ENCODE results near the gene OPCML. TPM values are rescaled to one million over a fixed set of nuclear protein-coding genes. Genes with fewer than 3 reads are reported as not detected.

The OPCML gene
- total and polyA plus RNA-seq, 2 experiments from 2014 or later = 1.2 to 4.4 TPM

DNA sequence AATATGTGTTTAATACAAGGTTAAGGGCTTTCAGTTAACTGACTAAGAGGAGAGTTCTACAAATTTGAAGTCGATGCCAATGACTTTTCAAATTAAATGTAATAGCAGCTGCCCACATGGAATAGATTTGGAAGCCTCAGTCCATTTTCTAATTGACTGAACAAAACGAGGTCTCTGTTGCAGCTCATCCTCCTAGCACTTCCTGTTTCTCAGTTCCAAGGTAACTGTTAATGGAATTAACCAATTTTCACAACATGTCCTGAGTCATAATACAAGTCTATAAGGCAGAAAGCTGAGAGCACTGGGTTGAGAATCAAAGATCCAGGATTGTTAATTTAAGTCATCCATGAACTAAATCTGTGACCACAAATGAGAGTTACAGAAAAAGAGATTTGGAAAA is 177.2 kb downstream of the OPCML start (continued):
- TF ChIP-seq, protein P1, sequence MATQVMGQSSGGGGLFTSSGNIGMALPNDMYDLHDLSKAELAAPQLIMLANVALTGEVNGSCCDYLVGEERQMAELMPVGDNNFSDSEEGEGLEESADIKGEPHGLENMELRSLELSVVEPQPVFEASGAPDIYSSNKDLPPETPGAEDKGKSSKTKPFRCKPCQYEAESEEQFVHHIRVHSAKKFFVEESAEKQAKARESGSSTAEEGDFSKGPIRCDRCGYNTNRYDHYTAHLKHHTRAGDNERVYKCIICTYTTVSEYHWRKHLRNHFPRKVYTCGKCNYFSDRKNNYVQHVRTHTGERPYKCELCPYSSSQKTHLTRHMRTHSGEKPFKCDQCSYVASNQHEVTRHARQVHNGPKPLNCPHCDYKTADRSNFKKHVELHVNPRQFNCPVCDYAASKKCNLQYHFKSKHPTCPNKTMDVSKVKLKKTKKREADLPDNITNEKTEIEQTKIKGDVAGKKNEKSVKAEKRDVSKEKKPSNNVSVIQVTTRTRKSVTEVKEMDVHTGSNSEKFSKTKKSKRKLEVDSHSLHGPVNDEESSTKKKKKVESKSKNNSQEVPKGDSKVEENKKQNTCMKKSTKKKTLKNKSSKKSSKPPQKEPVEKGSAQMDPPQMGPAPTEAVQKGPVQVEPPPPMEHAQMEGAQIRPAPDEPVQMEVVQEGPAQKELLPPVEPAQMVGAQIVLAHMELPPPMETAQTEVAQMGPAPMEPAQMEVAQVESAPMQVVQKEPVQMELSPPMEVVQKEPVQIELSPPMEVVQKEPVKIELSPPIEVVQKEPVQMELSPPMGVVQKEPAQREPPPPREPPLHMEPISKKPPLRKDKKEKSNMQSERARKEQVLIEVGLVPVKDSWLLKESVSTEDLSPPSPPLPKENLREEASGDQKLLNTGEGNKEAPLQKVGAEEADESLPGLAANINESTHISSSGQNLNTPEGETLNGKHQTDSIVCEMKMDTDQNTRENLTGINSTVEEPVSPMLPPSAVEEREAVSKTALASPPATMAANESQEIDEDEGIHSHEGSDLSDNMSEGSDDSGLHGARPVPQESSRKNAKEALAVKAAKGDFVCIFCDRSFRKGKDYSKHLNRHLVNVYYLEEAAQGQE (IDR thresholded peaks at IDR 0.05; ENCODE audit: unreplicated experiment) = no peak
- no peak for TF ChIP-seq EZH2 (IDR thresholded peaks at IDR 0.05; ENCODE audit: low read depth, unreplicated experiment)

DNA sequence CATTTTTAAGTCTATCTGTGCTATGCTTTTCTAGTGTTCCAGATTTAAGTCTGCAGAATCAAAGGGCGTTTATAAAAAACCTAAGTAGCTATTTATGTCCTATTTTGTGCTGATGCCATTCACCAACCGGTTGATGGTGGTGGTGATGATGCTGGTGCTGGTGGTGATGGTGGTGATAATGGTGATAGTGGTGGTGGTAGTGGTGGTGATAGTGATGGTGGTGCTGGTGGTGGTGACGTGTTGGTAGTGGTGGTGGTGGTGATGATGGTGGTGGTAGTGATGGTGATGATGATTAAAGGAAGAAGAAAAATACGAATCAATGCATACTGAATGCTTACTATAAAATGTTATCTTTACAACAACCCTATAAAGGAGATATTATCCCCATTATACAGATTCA is 178.2 kb downstream of the OPCML start:
- no peak overlapping the region for H2AFZ ChIP-seq
- H3K4me2 ChIP-seq = no peak overlapping the region

More for the DNA sequence above, 178.2 kb downstream of the OPCML start:
- Histone ChIP-seq H3K4me3 (no peak overlapping the region), H3F3A (replicated peaks; ENCODE audit: low read depth) (no peaks in the 10 kb centered on the region), H4K20me1 (replicated peaks; ENCODE audit: insufficient read depth) (no peaks in the 10 kb centered on the region; the same call in 1 of the 2 replicates), H3K27me3 (ENCODE audit: insufficient read depth) (no peaks in the 10 kb centered on the region), H3K36me3 (ENCODE audit: insufficient read depth) (no peaks in the 10 kb centered on the region), H3K27ac (ENCODE audit: low read depth) (no peak overlapping the region), H3K4me1 (ENCODE audit: insufficient read depth) (peaks cover 9% of the 10 kb centered on the region; the same call in 1 of the 2 replicates), H3K9me2 (ENCODE audit: insufficient read depth) (no peaks in the 10 kb centered on the region; the same call in 1 of the 2 replicates), H3K79me2 (replicated peaks; ENCODE audit: insufficient read depth) (no peaks in the 10 kb centered on the region)
- no peak for ATAC-seq
- peaks cover 3% of the 10 kb centered on the region; the same call in 1 of the 3 replicates for H3K9me3 Mint-ChIP-seq
- no peak overlapping the region for H3K4me3 Mint-ChIP-seq
- peaks cover 4% of the 10 kb centered on the region; the same call in 1 of the 3 replicates for H3K36me3 Mint-ChIP-seq (ENCODE audit: low read depth)
- TF ChIP-seq POLR2AphosphoS5 (IDR thresholded peaks at IDR 0.05; ENCODE audit: low read depth) = no peak
- TF ChIP-seq, protein P2, sequence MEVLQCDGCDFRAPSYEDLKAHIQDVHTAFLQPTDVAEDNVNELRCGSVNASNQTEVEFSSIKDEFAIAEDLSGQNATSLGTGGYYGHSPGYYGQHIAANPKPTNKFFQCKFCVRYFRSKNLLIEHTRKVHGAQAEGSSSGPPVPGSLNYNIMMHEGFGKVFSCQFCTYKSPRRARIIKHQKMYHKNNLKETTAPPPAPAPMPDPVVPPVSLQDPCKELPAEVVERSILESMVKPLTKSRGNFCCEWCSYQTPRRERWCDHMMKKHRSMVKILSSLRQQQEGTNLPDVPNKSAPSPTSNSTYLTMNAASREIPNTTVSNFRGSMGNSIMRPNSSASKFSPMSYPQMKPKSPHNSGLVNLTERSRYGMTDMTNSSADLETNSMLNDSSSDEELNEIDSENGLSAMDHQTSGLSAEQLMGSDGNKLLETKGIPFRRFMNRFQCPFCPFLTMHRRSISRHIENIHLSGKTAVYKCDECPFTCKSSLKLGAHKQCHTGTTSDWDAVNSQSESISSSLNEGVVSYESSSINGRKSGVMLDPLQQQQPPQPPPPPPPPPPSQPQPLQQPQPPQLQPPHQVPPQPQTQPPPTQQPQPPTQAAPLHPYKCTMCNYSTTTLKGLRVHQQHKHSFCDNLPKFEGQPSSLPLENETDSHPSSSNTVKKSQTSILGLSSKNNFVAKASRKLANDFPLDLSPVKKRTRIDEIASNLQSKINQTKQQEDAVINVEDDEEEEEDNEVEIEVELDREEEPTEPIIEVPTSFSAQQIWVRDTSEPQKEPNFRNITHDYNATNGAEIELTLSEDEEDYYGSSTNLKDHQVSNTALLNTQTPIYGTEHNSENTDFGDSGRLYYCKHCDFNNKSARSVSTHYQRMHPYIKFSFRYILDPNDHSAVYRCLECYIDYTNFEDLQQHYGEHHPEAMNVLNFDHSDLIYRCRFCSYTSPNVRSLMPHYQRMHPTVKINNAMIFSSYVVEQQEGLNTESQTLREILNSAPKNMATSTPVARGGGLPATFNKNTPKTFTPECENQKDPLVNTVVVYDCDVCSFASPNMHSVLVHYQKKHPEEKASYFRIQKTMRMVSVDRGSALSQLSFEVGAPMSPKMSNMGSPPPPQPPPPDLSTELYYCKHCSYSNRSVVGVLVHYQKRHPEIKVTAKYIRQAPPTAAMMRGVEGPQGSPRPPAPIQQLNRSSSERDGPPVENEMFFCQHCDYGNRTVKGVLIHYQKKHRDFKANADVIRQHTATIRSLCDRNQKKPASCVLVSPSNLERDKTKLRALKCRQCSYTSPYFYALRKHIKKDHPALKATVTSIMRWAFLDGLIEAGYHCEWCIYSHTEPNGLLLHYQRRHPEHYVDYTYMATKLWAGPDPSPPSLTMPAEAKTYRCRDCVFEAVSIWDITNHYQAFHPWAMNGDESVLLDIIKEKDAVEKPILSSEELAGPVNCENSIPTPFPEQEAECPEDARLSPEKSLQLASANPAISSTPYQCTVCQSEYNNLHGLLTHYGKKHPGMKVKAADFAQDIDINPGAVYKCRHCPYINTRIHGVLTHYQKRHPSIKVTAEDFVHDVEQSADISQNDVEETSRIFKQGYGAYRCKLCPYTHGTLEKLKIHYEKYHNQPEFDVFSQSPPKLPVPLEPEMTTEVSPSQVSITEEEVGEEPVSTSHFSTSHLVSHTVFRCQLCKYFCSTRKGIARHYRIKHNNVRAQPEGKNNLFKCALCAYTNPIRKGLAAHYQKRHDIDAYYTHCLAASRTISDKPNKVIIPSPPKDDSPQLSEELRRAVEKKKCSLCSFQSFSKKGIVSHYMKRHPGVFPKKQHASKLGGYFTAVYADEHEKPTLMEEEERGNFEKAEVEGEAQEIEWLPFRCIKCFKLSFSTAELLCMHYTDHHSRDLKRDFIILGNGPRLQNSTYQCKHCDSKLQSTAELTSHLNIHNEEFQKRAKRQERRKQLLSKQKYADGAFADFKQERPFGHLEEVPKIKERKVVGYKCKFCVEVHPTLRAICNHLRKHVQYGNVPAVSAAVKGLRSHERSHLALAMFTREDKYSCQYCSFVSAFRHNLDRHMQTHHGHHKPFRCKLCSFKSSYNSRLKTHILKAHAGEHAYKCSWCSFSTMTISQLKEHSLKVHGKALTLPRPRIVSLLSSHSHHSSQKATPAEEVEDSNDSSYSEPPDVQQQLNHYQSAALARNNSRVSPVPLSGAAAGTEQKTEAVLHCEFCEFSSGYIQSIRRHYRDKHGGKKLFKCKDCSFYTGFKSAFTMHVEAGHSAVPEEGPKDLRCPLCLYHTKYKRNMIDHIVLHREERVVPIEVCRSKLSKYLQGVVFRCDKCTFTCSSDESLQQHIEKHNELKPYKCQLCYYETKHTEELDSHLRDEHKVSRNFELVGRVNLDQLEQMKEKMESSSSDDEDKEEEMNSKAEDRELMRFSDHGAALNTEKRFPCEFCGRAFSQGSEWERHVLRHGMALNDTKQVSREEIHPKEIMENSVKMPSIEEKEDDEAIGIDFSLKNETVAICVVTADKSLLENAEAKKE (CRISPR knock-in tag; IDR thresholded peaks at IDR 0.05) = no peak
- TF ChIP-seq, protein P1 (IDR thresholded peaks at IDR 0.05; ENCODE audit: unreplicated experiment) = no peak
- TF ChIP-seq JUNB (IDR thresholded peaks at IDR 0.05; ENCODE audit: unreplicated experiment) = no peak
- TF ChIP-seq CREB1 (CRISPR knock-in tag; IDR thresholded peaks at IDR 0.05; ENCODE audit: low read depth) = no peak
- TF ChIP-seq NANOG (IDR thresholded peaks at IDR 0.05; ENCODE audit: borderline replicate concordance) = no peak
- no peak overlapping the region for H3K27ac Mint-ChIP-seq
- H3K27me3 Mint-ChIP-seq (ENCODE audit: insufficient read depth, low read depth, poor library complexity) = peaks cover 5% of the 10 kb centered on the region
- H3K4me1 Mint-ChIP-seq = peaks cover 5% of the 10 kb centered on the region; the same call in 2 of the 3 replicates
- DNase-seq (ENCODE audit: low spot score) = no peak

Measured in GM23338 (cell line).